Pancreas (tissue), 10 donors: ENCODE measurements around the gene PPP1R3F. TPM values are rescaled to one million over a fixed set of nuclear protein-coding genes. Genes with fewer than 3 reads are reported as not detected.
"Not testable (repeated sequence)": the region's sequence is repeated elsewhere in the genome, so short reads cannot be mapped to it uniquely, and the experiment has no call there.

Experiments
- ATAC-seq, 4 donors: fragments of 200-7000 bp; cut with Tn5 transposase; one replicate each; pipeline versions ENCODE4 v1.8.0 to v1.9.1; 2020; ENCODE audit warnings: mild to moderate bottlenecking in 4 of 4, moderate library complexity in 4 of 4
- DNase-seq, 6 donors: peaks; one replicate each; pipeline ENCODE4 v3.0.0-alpha.2; 2020
- FAIRE-seq: peaks from 2 replicates; lab custom pipeline; 2012; peaks lifted over from hg19 to GRCh38; lab: Jason Lieb, UNC
- H3K27ac ChIP-seq, 4 donors: fragments of 200-600 bp; sonication (generic); 1 replicate in 3 of 4; 2 replicates in 1 of 4; pipeline versions ENCODE4 v1.5.0 to v1.8.0; 2020
- H3K27me3 ChIP-seq, 4 donors: fragments of 200-600 bp; one replicate each; pipeline ENCODE4 v1.8.0; 2021
- H3K36me3 ChIP-seq, 3 donors: fragments of 200-600 bp; sonication (generic) in 1 of 3; one replicate each; pipeline versions ENCODE4 v1.5.0 to v1.8.0; 2020 to 2021
- H3K4me1 ChIP-seq, 3 donors: fragments of 200-600 bp; one replicate each; pipeline ENCODE4 v1.8.0; 2021
- H3K4me3 ChIP-seq, 4 donors: fragments of 200-600 bp; sonication (generic) in 2 of 4; one replicate each; pipeline versions ENCODE4 v1.5.0 to v1.8.0; 2020 to 2021
- H3K9me3 ChIP-seq, 4 donors: fragments of 200-600 bp; one replicate each; pipeline ENCODE4 v1.8.0; 2021
- WGBS, 2 donors: extraction: QIAGEN DNeasy Blood & Tissue Kit; methylation state at CpG; one replicate each; pipeline ENCODE4 v1.1.7; 2013; 5-methylcytosine and 5-hydroxymethylcytosine counted together
- intact Hi-C, 3 donors: fragments of 100-400 bp; cut with DNase I; formaldehyde crosslinking; loops; one replicate each; pipeline versions ENCODE4 v1.11.1 to v1.14.2; 2022
- polyA plus RNA-seq, 2 donors: library from polyadenylated mRNA; stranded (reverse); fragments of 200-250 nt; gene quantifications; one replicate each; pipeline ENCODE4 v1.2.3, GENCODE V29; 2013
- total RNA-seq, 6 donors: library from RNA; stranded (reverse); fragmentation: NEBNext Ultra II Directional in 4 of 6; extraction: Animal tissue kit (Norgen Biotek cat#: 25700) in 4 of 6; gene quantifications; one replicate each; pipeline versions ENCODE4 v1.2.1 to v1.2.4, GENCODE V29; 2021 to 2023
- donor health status: healthy with polysubstance abuse.
- donor health status: DM: no; HTN: no; CAD: no; lungs with moderate emphysema.
- donor health status: DM: no; HTN: no; CAD: no.
- donor health status: control.
- donor health status: control.
- donor health status: Bipolar disorder and iron deficiency.
- donor health status: DM: yes; HTN: yes; CAD: no.
- donor health status: DM: no; HTN: no; CAD: no.
- donor health status: DM: no; HTN: no; CAD: no.
- donor health status: DM: yes; HTN: yes; CAD: no.

The PPP1R3F gene
- total and polyA plus RNA-seq, 8 donors = 1.1 to 5.6 (median 1.7) TPM

- 71% methylated on average over 1 of the region's 7 CpGs; no CpG with 5 or more reads in 1 of the 2 donors for WGBS, 2 donors
- intact Hi-C loops, H3K9me3 ChIP-seq, H3K36me3 ChIP-seq, H3K4me3 ChIP-seq, FAIRE-seq, H3K27me3 ChIP-seq, H3K4me1 ChIP-seq, H3K27ac ChIP-seq, ATAC-seq, DNase-seq: not testable (repeated sequence)
Observed at GRCh38 chrX:49323735-49324134, 54.1 kb downstream of the PPP1R3F start.

GRCh38 chrX:49330421-49330820, 60.8 kb downstream of the PPP1R3F start:
- intact Hi-C loops, H3K27me3 ChIP-seq, H3K27ac ChIP-seq, H3K4me3 ChIP-seq, FAIRE-seq, ATAC-seq, H3K4me1 ChIP-seq, DNase-seq, H3K36me3 ChIP-seq, H3K9me3 ChIP-seq: not testable (repeated sequence)
- 74 to 76% methylated on average over 3 of the region's 11 CpGs for WGBS, 2 donors

DNA sequence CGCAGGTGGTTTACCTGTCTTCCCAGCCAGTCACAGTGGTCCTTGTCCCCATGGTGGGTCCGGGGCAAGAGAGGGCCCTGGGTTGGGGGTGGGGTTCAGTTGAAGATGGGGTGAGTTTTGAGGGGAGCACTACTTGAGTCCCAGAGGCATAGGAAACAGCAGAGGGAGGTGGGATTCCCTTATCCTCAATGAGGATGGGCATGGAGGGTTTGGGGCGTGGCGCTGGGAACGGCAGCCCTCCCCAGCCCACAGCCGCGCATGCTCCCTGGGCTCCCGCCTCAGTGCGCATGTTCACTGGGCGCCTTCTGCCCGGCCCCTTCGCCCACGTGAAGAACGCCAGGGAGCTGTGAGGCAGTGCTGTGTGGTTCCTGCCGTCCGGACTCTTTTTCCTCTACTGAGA, 61.7 kb downstream of the PPP1R3F start, which contains the start of gene GAGE13:
Gene GAGE13, plus strand, starts transcription at position 301 of the 400 bp plus-strand sequence. CDS start 1,156 bp downstream, outside the sequence.
- ATAC-seq = not testable (repeated sequence)

GRCh38 chrX:49331841-49332240, 62.2 kb downstream of the PPP1R3F start:
- WGBS, 2 donors = no CpG with 5 or more reads among the region's 26 CpGs
- H3K4me3 ChIP-seq, DNase-seq, FAIRE-seq, ATAC-seq, H3K4me1 ChIP-seq, H3K27ac ChIP-seq, H3K27me3 ChIP-seq, H3K9me3 ChIP-seq, intact Hi-C loops, H3K36me3 ChIP-seq: not testable (repeated sequence)

More for the DNA sequence above, 61.7 kb downstream of the PPP1R3F start, which contains the start of gene GAGE13:
- intact Hi-C loops, H3K27ac ChIP-seq, DNase-seq, FAIRE-seq, H3K9me3 ChIP-seq, H3K4me3 ChIP-seq, H3K27me3 ChIP-seq, H3K4me1 ChIP-seq, H3K36me3 ChIP-seq: not testable (repeated sequence)
- no CpG with 5 or more reads among the region's 16 CpGs for WGBS, 2 donors

Other genes starting within 250 kb of the PPP1R3F start
- gene TFE3, start 226.4 kb upstream of the PPP1R3F start, total RNA-seq = 10 to 100 TPM in 3 of 6 donors, 1 to 10 TPM in 3; 8.5 to 18.8 (median 11.0) TPM
- gene TFE3, start 226.4 kb upstream of the PPP1R3F start, polyA plus RNA-seq = 10 to 100 TPM; 20.1 to 20.6 TPM
- gene CCDC120, start 210.8 kb upstream of the PPP1R3F start, total RNA-seq = 10 to 100 TPM in 1 of 6 donors, 1 to 10 TPM in 5; 4.5 to 10.6 (median 6.8) TPM
- 1 to 10 TPM; 7.3 to 8.2 TPM for gene CCDC120, start 210.8 kb upstream of the PPP1R3F start, polyA plus RNA-seq
- 1 to 10 TPM; 1.3 to 8.8 (median 3.9) TPM for gene PRAF2, start 195.8 kb upstream of the PPP1R3F start, total RNA-seq
- 10 to 100 TPM; 11.3 to 15.8 TPM for gene PRAF2, start 195.8 kb upstream of the PPP1R3F start, polyA plus RNA-seq
- 10 to 100 TPM; 34.9 to 48.5 (median 45.6) TPM for gene WDR45, start 189.9 kb upstream of the PPP1R3F start, total RNA-seq
- gene WDR45, start 189.9 kb upstream of the PPP1R3F start, polyA plus RNA-seq = 100 to 1,000 TPM in 1 of 2 donors, 10 to 100 TPM in 1; 98.1 to 121 TPM
- gene GPKOW, start 146.1 kb upstream of the PPP1R3F start, total RNA-seq = 10 to 100 TPM in 1 of 6 donors, 1 to 10 TPM in 5; 5.4 to 11.5 (median 7.7) TPM
- gene GPKOW, start 146.1 kb upstream of the PPP1R3F start, polyA plus RNA-seq = 10 to 100 TPM in 1 of 2 donors, 1 to 10 TPM in 1; 5.1 to 10.5 TPM
- gene MAGIX, start 107.0 kb upstream of the PPP1R3F start, total RNA-seq = 10 to 100 TPM in 1 of 6 donors, 1 to 10 TPM in 5; 6.8 to 12.7 (median 8.3) TPM
- 10 to 100 TPM; 12.8 to 25.7 TPM for gene MAGIX, start 107.0 kb upstream of the PPP1R3F start, polyA plus RNA-seq
- gene PLP2, start 97.9 kb upstream of the PPP1R3F start, total RNA-seq = 100 to 1,000 TPM in 4 of 6 donors, 10 to 100 TPM in 2; 36.0 to 125 (median 114) TPM
- gene PLP2, start 97.9 kb upstream of the PPP1R3F start, polyA plus RNA-seq = 100 to 1,000 TPM; 119 to 126 TPM
- 1 to 10 TPM; 4.2 to 7.0 (median 5.6) TPM for gene PRICKLE3, start 83.4 kb upstream of the PPP1R3F start, total RNA-seq
- gene PRICKLE3, start 83.4 kb upstream of the PPP1R3F start, polyA plus RNA-seq = 1 to 10 TPM; 4.3 to 6.7 TPM
- 1 to 10 TPM; 2.0 to 9.8 (median 4.2) TPM for gene SYP, start 69.6 kb upstream of the PPP1R3F start, total RNA-seq
- gene SYP, start 69.6 kb upstream of the PPP1R3F start, polyA plus RNA-seq = 10 to 100 TPM; 13.4 to 41.7 TPM
- gene CACNA1F, start 36.5 kb upstream of the PPP1R3F start, total RNA-seq = under 1 TPM; 0.03 to 0.87 (median 0.18) TPM
- under 1 TPM; 0.23 to 0.30 TPM for gene CACNA1F, start 36.5 kb upstream of the PPP1R3F start, polyA plus RNA-seq
- gene CCDC22, start 34.3 kb upstream of the PPP1R3F start, total RNA-seq = 10 to 100 TPM in 1 of 6 donors, 1 to 10 TPM in 5; 6.2 to 11.4 (median 8.6) TPM
- 10 to 100 TPM in 1 of 2 donors, 1 to 10 TPM in 1; 9.3 to 13.8 TPM for gene CCDC22, start 34.3 kb upstream of the PPP1R3F start, polyA plus RNA-seq
- under 1 TPM in 2 of 6 donors, not detected in 4; 0.04 to 0.12 TPM for gene FOXP3, start 5.1 kb upstream of the PPP1R3F start, total RNA-seq
- gene FOXP3, start 5.1 kb upstream of the PPP1R3F start, polyA plus RNA-seq = under 1 TPM in 1 of 2 donors, not detected in 1; 0.16 TPM
- not detected for gene GAGE10, start 33.9 kb downstream of the PPP1R3F start, total RNA-seq
- gene GAGE10, start 33.9 kb downstream of the PPP1R3F start, polyA plus RNA-seq = not detected
- not detected for gene GAGE12J, start 52.2 kb downstream of the PPP1R3F start, total RNA-seq
- gene GAGE12J, start 52.2 kb downstream of the PPP1R3F start, polyA plus RNA-seq = not detected
- not detected for gene GAGE13, start 61.8 kb downstream of the PPP1R3F start, total RNA-seq
- not detected for gene GAGE13, start 61.8 kb downstream of the PPP1R3F start, polyA plus RNA-seq